ENCODE results near the gene TNFRSF13B.
"Not testable (repeated sequence)": the region's sequence is repeated elsewhere in the genome, so short reads cannot be mapped to it uniquely, and the experiment has no call there.

TNFRSF13B gene

DNA sequence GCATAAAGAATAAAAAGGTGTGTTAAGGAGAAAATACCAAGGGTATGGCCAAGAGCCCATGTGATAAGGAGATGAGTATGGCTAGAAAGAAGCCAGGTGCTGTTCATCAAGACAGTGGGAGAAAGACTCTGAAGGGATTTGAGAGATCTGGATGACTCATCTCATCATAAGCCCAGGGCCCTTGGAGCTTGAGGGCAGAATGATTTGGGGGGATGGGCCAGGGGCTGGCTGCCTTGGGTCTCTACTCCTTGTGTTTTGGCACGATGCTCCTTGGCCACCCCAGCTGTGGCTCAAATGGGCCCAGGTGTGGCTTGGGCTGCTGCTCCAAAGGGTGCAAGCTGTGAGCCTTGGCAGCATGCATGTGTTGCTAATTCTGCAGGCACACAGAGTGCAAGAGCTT lies 14.5 kb upstream of the TNFRSF13B start:
- DNase-seq, result no peak

DNA sequence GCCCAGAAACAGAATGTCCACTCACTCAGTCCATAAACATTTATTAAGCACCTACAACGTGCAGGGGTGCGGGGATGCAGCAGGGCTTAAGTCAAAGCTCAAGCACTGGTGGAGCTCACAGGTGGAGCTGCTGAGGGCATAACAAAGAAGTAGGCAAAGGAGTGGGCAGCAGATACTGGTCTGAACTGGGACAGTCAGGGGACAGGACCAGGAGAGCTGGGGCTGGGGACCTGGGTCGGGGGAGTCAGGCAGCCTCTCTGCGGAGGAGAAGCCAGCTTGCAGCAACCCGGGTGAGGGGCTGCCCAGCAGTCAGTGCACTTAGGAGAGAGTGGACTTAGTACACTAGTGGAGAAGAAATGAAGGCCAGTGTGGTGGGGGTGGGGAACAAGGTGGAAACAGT lies 10.0 kb upstream of the TNFRSF13B start:
- no peak for DNase-seq

DNA sequence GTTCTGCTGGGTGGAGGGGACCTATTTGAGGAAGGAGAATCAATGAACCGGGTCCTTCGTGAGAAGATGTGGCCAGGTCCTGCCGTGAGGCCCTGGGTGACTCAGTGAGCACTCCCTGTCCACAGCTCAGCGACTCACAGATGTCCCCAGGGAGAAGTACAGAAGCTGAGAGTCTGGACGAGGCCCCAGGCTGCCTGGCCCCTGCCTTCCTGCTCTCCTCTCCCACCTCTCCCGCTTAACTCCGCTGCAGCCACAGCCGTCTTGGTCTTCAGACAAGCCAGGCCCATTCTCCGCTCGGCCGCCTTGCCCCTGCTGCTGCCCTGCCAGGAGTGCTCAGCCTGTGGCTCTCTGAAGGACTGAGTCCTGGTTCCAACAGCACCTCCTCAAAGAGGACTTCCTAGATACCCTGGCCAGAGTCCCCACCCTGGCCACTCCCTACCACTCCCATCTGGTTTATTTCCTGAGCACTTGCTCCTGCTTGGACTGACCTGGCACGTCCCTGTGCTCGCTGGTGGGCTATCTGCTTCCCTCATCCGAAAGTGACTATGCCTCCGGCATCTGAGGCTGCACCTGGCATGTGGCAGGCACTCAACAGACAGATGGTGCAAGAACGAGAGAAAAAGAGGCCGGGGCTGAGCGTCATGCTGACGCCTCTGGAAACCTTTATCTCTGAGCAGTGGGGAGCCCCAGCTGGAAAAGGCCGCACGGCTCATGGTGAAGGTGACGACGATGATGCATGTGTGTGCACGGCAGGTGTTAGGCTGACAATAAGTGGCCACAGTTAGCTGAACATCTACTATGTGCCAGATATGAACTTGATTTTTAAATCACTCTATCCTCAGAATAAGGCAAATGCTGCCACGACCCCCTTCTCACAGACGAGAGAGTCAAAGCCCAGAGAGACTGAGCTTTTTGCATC lies 9.2 kb upstream of the TNFRSF13B start:
- no peak for DNase-seq

GRCh38 chr17:16980061-16980460 lies 8.1 kb upstream of the TNFRSF13B start:
- no peak for DNase-seq

- DNase-seq, result not testable (repeated sequence)
These were observed 7.4 kb upstream of the TNFRSF13B start for GRCh38 chr17:16979237-16979823.

DNA sequence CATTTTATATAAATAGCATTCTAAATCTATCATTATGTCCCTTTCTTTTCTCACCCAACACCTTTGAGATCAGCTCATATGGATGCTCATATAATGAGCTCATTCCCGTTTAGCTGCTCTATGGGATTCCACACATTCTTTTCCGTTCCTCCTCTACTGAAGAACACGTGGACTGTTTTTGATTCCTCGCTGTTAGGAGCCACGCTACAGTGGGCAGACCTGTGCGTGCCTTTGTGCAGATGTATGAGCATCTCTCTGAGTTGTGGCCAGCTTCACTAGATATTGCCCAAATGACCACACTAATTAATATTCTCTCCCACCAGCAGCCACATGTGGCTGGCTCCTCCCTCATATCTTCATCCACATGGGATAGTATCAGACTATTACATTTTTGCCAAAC lies 6.0 kb upstream of the TNFRSF13B start:
- no peak for DNase-seq

- DNase-seq, result no peak
These were observed 5.0 kb upstream of the TNFRSF13B start for GRCh38 chr17:16976725-16977550.

DNA sequence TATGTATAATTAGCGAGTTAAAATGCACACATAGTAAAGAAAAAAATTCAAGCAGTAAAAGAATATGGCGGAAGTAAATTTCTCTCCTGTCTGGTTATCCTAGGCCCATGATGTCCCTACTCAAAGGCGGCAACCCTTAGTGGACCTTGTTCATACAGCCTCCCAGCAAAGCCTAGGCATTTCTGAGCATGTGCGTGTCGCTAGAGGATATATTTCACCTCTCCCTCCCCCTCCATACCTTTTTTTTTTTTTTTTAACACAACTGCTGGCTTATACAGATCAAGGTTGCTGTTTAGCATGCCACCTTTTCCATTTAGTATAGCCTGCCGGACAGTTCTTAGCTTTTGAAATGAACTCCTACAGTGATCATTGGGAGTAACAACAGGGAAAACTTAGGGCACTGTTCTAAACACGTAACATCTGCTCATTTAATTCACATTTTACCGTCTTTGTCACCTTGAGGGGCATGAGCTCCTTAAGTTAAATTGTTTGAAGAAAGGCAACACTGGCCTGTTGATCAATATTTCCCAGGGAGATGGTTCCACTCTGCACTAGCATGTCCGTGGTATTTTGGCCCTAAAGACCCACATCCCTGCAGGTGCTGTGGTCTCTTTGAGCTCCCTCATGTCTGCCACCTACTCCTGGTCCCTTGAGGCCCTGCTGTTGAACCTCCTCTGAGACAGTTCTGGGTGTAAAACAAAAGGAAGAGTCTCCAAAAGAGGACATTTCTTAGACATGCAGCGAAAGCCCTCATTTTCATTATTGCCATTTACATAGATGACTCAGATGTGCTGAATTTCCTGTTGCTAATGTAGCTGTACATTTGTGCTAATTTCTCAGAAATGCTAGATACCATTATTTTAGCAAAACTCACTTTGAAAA lies 4.1 kb upstream of the TNFRSF13B start:
- DNase-seq, result no peak

DNA sequence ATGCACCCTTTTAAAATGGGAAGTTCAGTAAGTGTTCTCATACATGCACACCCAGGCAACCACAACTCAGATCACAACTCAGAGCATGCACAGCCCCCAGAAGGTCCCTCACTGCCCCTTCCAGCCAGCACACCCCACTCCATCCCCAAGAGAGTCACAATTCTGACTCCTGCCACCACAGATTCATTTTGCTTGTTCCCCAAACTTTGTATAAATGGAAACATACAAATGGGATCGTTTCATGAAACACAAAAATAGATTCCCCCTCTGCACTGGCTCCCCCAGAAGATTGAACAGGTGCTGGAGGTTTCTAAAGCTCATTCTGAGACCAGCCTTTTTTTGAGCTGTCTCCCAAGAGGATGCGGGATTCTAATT lies 3.3 kb upstream of the TNFRSF13B start:
- no peak for DNase-seq

DNA sequence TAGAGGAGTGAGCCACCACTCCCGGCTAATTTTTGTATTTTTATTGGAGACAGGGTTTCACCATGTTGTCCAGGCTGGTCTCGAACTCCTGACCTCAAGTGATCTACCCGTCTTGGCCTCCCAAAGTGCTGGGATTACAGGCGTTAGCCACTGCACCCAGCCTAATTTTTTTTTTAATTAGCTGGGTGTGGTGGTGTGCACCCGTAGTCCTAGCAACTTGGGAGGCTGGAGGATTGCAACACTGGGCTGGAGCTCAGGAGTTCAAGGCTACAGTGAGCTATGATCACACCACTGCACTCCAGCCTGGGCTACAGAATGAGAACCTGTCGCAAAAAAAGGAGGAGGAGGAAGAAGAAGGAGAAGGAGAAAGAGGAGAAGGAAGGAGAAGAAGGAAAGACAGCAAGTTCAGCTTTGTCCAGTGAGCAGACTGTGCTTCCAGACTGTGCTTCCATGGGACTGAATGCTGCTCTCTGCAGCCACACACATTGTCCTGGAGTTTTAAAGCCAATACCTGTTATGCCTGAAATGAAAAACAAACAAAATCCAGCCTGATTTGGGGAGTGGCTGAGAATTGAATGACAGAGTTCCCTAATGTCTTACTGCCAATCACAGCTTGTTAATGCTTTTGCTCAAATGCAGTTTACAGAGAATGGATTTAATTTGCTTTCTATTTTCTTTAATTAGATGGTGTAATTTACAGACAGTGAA lies 2.8 kb upstream of the TNFRSF13B start:
- DNase-seq, result no peak

GRCh38 chr17:16973760-16974540 lies 2.0 kb upstream of the TNFRSF13B start:
- DNase-seq, result no peak

GRCh38 chr17:16973043-16973442 lies 1.1 kb upstream of the TNFRSF13B start:
- DNase-seq, result not testable (repeated sequence)

DNA sequence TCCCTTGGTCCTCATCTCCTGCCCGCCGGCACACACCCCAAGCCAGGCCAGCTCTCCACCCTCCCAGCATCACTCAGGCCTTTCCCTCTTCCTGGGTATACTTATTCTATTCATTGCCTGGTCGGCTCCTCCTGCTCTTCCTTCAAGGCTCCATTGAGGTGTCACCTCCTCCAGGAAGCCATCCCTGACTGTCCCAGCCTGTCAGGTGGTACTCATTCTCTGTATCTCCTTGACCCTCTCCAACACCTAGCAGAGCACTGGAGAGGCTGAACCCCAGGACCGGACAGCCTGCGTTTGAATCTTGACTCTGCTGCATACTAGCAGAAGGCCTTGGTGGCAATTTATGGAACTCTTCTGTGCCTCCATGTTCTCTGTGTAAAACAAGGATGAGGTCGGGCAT lies 428 bp upstream of the TNFRSF13B start:
- DNase-seq, result no peak

DNA sequence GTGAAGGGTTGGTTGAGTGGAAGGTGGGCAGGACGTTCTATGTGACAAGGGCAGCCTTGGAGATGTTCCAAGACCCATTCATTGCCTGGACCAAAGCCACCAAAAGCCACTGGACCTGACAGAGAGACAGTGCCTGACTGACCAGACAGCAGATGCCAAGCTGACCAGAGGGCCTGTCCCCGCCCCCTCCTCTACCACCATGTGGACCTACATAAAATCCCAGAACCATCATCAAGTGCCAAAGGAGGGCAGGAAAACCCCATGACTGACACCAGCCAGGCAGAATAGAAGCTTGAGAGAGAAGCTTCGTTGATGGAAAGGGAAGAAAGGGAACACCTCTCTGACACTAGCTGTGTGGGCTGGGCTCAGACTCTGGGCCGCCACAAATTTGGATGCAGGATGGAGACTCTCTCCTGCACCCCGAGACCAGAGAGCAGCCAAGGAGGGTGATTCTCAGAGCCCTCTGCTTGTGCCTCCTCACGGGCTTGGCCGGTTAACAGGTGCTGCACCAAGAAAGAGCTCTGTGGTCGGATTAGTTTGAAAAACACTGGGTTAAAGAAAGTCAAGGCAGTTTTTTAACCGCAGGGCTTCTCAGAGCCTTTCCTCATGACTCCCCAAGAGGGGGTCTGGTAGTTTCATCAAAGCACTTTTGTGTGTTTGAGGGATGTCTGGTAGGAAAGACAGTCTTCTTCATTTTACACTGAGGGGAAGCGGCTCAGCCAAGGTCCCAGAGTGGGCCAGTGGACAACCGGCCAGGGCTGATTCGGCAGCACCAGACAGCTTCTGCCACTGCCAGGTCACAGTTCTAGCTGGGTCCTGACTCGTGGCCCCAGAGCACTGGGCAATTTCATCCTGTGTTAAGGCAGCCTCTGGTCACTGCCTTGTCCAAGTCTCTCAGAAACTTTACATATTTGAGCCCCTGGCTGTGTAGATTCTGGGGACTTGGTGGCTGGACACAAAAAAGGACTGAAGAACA lies 1.7 kb downstream of the TNFRSF13B start:
- DNase-seq, result no peak

DNA sequence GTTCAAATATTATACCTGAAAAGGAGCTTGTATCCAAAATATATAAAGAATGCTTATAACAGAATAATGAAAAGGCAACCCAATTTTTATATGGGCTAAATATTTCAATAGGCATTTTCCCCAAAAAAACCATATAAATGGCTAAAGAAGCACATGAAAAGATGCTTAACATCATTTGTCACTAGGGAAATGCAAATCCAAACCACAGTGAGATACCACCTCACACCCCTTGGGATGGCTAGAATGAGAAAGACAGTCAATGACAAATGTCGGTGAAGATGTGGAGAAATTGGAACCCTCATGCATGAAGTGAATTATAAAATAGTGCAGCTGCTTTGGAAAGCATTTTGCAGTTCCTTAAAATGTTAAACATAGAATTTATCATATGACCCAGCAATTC lies 3.1 kb downstream of the TNFRSF13B start:
- DNase-seq, result no peak

DNA sequence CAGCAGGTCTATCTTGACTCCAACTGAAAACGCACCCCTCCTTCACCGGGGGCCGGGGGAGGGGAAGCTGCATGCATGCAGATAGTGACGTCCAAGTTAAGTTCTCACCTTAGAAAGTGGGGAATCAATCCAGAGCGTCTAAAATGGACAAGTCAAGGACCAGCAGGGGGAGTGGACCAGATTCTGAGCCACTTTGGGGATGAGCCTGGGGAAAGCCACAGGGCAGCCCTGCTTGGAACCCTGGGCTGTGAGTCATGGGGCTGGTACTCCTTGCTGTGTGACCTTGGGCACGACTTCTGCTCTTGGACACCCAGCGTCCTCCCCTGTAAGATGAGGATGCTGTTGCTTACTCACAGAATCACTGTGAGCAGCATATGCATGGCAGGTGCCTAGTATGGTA lies 9.1 kb downstream of the TNFRSF13B start:
- no peak for DNase-seq

DNA sequence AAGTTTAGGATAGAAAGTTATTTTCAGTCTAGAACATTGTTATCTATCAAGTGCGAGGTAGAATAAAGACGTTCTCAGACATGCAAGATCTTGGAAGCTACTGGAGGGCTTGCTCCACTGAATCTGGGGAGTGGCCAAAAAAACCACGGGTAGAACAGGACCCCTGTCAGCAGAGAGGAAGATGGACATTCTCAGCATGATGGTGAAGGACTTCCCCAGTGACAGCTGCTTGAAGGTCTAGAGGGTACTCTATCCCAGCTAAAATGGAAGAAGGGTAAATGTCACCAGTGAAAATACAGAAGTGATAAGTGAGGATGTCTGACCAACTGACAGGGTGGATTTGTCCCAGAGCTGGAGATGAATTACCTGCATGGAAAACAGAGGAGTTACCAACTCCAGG lies 10.1 kb downstream of the TNFRSF13B start:
- no peak for DNase-seq

DNA sequence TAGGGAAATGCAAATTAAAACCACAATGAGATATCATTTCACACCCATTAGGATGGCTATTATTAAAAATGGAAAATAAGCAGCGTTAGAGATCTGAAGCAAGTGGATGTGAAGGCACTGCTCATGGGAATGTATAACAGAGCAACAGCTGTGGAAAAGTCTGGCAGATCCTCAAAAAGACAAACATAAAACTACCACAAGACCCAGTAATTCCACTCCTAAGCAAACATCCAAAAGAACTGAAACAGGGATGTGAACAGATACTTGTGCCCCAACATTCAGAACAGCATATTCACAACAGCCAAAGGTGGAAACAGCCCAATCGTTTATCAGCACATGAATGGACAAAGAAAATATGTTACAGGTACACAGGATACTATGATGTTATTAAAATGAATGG lies 10.9 kb downstream of the TNFRSF13B start:
- not testable (repeated sequence) for DNase-seq

GRCh38 chr17:16955011-16955410 lies 16.9 kb downstream of the TNFRSF13B start:
- DNase-seq, result not testable (repeated sequence)

DNA sequence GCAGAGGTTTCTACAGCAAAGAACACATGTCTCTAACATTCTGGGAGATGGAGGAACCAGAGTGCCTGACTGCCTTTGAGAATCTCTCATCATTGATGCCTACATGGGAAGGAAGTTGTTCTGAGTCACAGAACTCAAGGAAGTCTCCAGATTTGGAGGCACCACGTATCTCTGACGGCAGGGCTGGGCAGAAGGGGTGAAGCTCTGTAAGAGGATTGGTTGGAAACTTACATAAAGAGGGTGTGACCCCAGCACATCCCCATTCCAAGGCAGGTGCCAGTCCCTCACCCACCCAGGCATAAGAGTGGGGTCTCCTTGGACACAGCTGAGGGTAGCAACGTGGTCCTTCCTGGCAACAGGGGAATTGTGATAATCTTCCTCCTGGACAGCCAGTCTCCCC lies 17.4 kb downstream of the TNFRSF13B start:
- no peak for DNase-seq
